Brain microvascular endothelial cell (primary cell): ENCODE results near the gene TTC36.
A peak's percentile ranks its signal among the peaks of the same experiment; 100 is the strongest.

ENCODE experiments used
- DNase-seq: peaks from one replicate; pipeline ENCODE4 v3.0.0-alpha.2; 2020
- H3K27ac ChIP-seq: fragments of 250-450 bp; sonication (Bioruptor Pico); 2 replicates; pipeline ENCODE4 v1.5.1; 2020; ENCODE audit warnings: mild to moderate bottlenecking, moderate library complexity
- H3K27me3 ChIP-seq: fragments of 250-450 bp; sonication (Bioruptor Pico); replicated peaks from 2 replicates; pipeline ENCODE4 v1.5.1; 2020; ENCODE audit warnings: mild to moderate bottlenecking
- H3K36me3 ChIP-seq: fragments of 250-450 bp; sonication (Bioruptor Pico); replicated peaks from 2 replicates; pipeline ENCODE4 v1.5.1; 2020; ENCODE audit warnings: mild to moderate bottlenecking
- H3K4me3 ChIP-seq: 2 replicates; pipeline ENCODE4 v1.5.1; 2011; ENCODE audit warnings: low read depth, mild to moderate bottlenecking, control low read depth, low read length, moderate library complexity
- in situ Hi-C: cut with HindIII; loops from 2 replicates; pipeline ENCODE4 v1.10.0; 2017; ENCODE audit warnings: low sequenced_read_pairs, low pct_ligation_motif_present
- TF ChIP-seq, protein P1 (sequence below): IDR thresholded peaks from 2 replicates; pipeline ENCODE4 v1.5.1; 2011; ENCODE audit warnings: low read depth, mild to moderate bottlenecking, moderate library complexity, low read length, control low read depth, inconsistent platforms; ENCODE audit errors: missing control alignments

The TTC36 gene

DNA sequence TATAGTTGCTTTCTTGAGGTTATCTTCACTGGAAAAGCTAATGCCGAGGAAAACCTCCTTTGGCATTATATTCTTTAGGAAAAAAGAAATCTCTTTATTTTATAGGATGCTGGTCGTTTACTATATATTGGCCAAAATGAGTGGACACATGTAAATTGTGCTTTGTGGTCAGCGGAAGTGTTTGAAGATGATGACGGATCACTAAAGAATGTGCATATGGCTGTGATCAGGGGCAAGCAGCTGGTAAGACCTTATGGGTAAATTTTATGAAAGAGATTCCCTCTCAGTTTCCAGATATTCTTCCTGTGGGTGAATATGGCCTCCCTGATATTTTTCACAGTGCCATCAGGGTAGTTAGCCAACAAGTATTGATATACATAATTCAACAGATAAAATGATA lies 29.4 kb upstream of the TTC36 start:
- DNase-seq = peak; percentile 63
- in situ Hi-C loops = no loop called here
- no peak overlapping the region for H3K27ac ChIP-seq
- no peak overlapping the region for H3K4me3 ChIP-seq
- H3K27me3 ChIP-seq = no peaks in the 10 kb centered on the region
- H3K36me3 ChIP-seq = peaks cover 80% of the 10 kb centered on the region
- TF ChIP-seq, protein P1, sequence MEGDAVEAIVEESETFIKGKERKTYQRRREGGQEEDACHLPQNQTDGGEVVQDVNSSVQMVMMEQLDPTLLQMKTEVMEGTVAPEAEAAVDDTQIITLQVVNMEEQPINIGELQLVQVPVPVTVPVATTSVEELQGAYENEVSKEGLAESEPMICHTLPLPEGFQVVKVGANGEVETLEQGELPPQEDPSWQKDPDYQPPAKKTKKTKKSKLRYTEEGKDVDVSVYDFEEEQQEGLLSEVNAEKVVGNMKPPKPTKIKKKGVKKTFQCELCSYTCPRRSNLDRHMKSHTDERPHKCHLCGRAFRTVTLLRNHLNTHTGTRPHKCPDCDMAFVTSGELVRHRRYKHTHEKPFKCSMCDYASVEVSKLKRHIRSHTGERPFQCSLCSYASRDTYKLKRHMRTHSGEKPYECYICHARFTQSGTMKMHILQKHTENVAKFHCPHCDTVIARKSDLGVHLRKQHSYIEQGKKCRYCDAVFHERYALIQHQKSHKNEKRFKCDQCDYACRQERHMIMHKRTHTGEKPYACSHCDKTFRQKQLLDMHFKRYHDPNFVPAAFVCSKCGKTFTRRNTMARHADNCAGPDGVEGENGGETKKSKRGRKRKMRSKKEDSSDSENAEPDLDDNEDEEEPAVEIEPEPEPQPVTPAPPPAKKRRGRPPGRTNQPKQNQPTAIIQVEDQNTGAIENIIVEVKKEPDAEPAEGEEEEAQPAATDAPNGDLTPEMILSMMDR = no peak

DNA sequence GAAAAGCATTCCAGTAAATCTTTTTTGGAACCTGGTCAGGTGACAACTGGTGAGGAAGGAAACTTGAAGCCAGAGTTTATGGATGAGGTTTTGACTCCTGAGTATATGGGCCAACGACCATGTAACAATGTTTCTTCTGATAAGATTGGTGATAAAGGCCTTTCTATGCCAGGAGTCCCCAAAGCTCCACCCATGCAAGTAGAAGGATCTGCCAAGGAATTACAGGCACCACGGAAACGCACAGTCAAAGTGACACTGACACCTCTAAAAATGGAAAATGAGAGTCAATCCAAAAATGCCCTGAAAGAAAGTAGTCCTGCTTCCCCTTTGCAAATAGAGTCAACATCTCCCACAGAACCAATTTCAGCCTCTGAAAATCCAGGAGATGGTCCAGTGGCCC lies 24.1 kb upstream of the TTC36 start:
- H3K27ac ChIP-seq = no peak overlapping the region
- H3K27me3 ChIP-seq = no peaks in the 10 kb centered on the region
- H3K36me3 ChIP-seq = peaks cover 96% of the 10 kb centered on the region
- no peak overlapping the region for H3K4me3 ChIP-seq
- DNase-seq = no peak
- in situ Hi-C loops = no loop called here
- TF ChIP-seq, protein P1 = no peak

DNA sequence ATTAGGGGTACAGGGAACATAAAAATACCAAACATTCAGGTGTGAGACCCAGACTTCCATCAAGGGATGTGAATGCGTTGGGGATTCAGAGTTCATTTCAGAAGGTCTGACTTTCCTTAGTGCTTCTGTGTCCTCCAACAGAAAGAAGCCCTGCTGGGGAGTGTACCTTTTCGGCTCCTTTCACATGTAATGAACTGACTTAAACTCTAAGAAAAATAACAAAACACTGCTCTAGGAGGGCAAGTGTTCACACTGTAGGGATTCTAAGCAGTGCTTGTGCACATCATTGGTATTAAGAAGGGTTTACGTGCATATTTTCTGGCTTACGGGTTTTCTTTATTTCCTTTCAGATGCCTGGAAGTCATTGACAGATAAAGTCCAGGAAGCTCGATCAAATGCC lies 15.7 kb upstream of the TTC36 start:
- in situ Hi-C loops = no loop called here
- DNase-seq = no peak
- Histone ChIP-seq H3K27ac (no peak overlapping the region), H3K36me3 (peaks cover 81% of the 10 kb centered on the region), H3K4me3 (no peak overlapping the region), H3K27me3 (no peaks in the 10 kb centered on the region)
- TF ChIP-seq, protein P1 = no peak

DNA sequence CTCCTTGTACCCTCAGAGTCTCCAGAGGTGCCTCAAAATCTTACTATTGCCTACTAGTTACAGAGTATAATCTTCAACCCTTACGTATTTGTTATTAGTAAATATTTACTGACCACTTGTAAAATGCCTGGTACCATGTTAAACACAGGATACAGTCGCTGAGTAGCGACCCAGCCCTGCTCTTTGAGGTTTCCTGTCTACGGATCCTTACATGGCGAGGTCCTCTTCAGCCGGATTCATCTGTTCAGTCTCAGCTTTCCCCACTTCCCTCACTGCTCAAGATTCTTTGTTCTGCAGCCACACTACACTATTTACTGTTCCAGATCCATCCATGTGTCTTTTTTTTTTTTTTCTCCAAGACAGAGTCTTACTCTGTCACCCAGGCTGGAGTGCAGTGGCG lies 13.2 kb upstream of the TTC36 start:
- in situ Hi-C loops = no loop called here
- peaks cover 66% of the 10 kb centered on the region for H3K36me3 ChIP-seq
- H3K4me3 ChIP-seq = no peak overlapping the region
- no peak overlapping the region for H3K27ac ChIP-seq
- no peaks in the 10 kb centered on the region for H3K27me3 ChIP-seq
- no peak for DNase-seq
- TF ChIP-seq, protein P1 = no peak

DNA sequence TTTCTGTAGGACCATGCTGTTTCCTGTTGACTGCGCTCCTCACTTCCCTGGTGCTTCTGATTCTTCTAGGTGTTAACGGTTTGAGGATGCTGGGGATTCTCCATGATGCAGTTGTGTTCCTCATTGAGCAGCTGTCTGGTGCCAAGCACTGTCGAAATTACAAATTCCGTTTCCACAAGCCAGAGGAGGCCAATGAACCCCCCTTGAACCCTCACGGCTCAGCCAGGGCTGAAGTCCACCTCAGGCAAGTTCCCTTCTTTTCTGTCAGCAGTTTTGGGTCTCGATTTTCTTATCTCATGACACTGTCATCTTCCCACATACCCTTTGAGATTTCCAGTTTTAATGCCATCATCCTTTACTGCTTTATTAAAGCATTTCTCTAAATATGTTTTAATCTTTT lies 7.7 kb upstream of the TTC36 start:
- Histone ChIP-seq H3K4me3 (no peak overlapping the region), H3K27ac (no peak overlapping the region), H3K36me3 (peaks cover 63% of the 10 kb centered on the region), H3K27me3 (no peaks in the 10 kb centered on the region)
- TF ChIP-seq, protein P1 = no peak
- in situ Hi-C loops = no loop called here
- no peak for DNase-seq

DNA sequence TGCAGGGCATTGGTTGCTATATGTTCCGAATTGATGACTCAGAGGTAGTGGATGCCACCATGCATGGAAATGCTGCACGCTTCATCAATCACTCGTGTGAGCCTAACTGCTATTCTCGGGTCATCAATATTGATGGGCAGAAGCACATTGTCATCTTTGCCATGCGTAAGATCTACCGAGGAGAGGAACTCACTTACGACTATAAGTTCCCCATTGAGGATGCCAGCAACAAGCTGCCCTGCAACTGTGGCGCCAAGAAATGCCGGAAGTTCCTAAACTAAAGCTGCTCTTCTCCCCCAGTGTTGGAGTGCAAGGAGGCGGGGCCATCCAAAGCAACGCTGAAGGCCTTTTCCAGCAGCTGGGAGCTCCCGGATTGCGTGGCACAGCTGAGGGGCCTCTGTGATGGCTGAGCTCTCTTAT lies 5.4 kb upstream of the TTC36 start:
- no peaks in the 10 kb centered on the region for H3K27me3 ChIP-seq
- in situ Hi-C loops = no loop called here
- TF ChIP-seq, protein P1 = no peak
- no peak for DNase-seq
- no peak overlapping the region for H3K27ac ChIP-seq
- H3K36me3 ChIP-seq = peaks cover 52% of the 10 kb centered on the region
- H3K4me3 ChIP-seq = no peak overlapping the region
